Memory B cell (primary cell): ENCODE data around the gene IGF2BP3.

Source experiments
- ATAC-seq: fragments of 150-1000 bp; cut with Tn5 transposase; 2 replicates; pipeline ENCODE4 v1.10.0; 2021; ENCODE audit warnings: low read depth, mild to moderate bottlenecking, moderate library complexity
- DNase-seq, 2 donors: peaks; one replicate each; pipeline ENCODE4 v3.0.0; 2022; ENCODE audit warnings: low spot score in 2 of 2
- H3K27ac Mint-ChIP-seq: one replicate; pipeline ENCODE4 v1.8.0; 2022; ENCODE audit warnings: mild to moderate bottlenecking, moderate library complexity, mixed read lengths
- H3K27me3 Mint-ChIP-seq: one replicate; pipeline ENCODE4 v1.8.0; 2022; ENCODE audit warnings: mixed read lengths
- H3K36me3 Mint-ChIP-seq: one replicate; pipeline ENCODE4 v1.8.0; 2022; ENCODE audit warnings: mild to moderate bottlenecking, mixed read lengths
- H3K4me1 Mint-ChIP-seq: one replicate; pipeline ENCODE4 v1.8.0; 2022; ENCODE audit warnings: mixed read lengths
- H3K4me3 Mint-ChIP-seq: one replicate; pipeline ENCODE4 v1.8.0; 2022; ENCODE audit warnings: mild to moderate bottlenecking, moderate library complexity, mixed read lengths
- H3K9me3 Mint-ChIP-seq: one replicate; pipeline ENCODE4 v1.8.0; 2022; ENCODE audit warnings: mixed read lengths

Gene IGF2BP3

GRCh38 chr7:23394488-23395171 is 75.7 kb downstream of the IGF2BP3 start:
- Mint-ChIP-seq H3K4me1 (no peaks in the 10 kb centered on the region), H3K27ac (no peak overlapping the region), H3K9me3 (no peaks in the 10 kb centered on the region), H3K36me3 (no peaks in the 10 kb centered on the region), H3K27me3 (no peaks in the 10 kb centered on the region), H3K4me3 (no peak overlapping the region)
- DNase-seq (no peak), ATAC-seq (no peak)

GRCh38 chr7:23393636-23394035 is 76.7 kb downstream of the IGF2BP3 start:
- Mint-ChIP-seq H3K9me3 (no peaks in the 10 kb centered on the region), H3K27ac (no peak overlapping the region), H3K4me1 (no peaks in the 10 kb centered on the region), H3K36me3 (no peaks in the 10 kb centered on the region), H3K4me3 (no peak overlapping the region), H3K27me3 (no peaks in the 10 kb centered on the region)
- DNase-seq = no peak
- no peak for ATAC-seq

GRCh38 chr7:23389701-23390100 is 80.6 kb downstream of the IGF2BP3 start:
- no peaks in the 10 kb centered on the region for H3K27me3 Mint-ChIP-seq
- ATAC-seq (no peak), DNase-seq (no peak)
- H3K9me3 Mint-ChIP-seq = no peaks in the 10 kb centered on the region
- H3K27ac Mint-ChIP-seq = no peak overlapping the region
- H3K4me1 Mint-ChIP-seq = peaks cover 3% of the 10 kb centered on the region
- no peaks in the 10 kb centered on the region for H3K36me3 Mint-ChIP-seq
- no peak overlapping the region for H3K4me3 Mint-ChIP-seq

GRCh38 chr7:23387583-23387982 is 82.7 kb downstream of the IGF2BP3 start:
- no peak overlapping the region for H3K27ac Mint-ChIP-seq
- no peaks in the 10 kb centered on the region for H3K27me3 Mint-ChIP-seq
- no peak overlapping the region for H3K4me3 Mint-ChIP-seq
- no peak for DNase-seq
- H3K36me3 Mint-ChIP-seq = no peaks in the 10 kb centered on the region
- H3K4me1 Mint-ChIP-seq = peaks cover 3% of the 10 kb centered on the region
- no peaks in the 10 kb centered on the region for H3K9me3 Mint-ChIP-seq
- no peak for ATAC-seq

GRCh38 chr7:23385140-23385539 is 85.2 kb downstream of the IGF2BP3 start:
- Mint-ChIP-seq H3K4me3 (no peak overlapping the region), H3K27ac (no peak overlapping the region), H3K27me3 (no peaks in the 10 kb centered on the region), H3K9me3 (no peaks in the 10 kb centered on the region), H3K4me1 (peaks cover 6% of the 10 kb centered on the region), H3K36me3 (no peaks in the 10 kb centered on the region)
- peak; percentile 67 for ATAC-seq
- DNase-seq = no peak

GRCh38 chr7:23383225-23383624 is 87.1 kb downstream of the IGF2BP3 start:
- ATAC-seq (no peak), DNase-seq (no peak)
- H3K27ac Mint-ChIP-seq = no peak overlapping the region
- H3K36me3 Mint-ChIP-seq = no peaks in the 10 kb centered on the region
- H3K4me3 Mint-ChIP-seq = no peak overlapping the region
- no peaks in the 10 kb centered on the region for H3K27me3 Mint-ChIP-seq
- H3K9me3 Mint-ChIP-seq = no peaks in the 10 kb centered on the region
- peaks cover 6% of the 10 kb centered on the region for H3K4me1 Mint-ChIP-seq

GRCh38 chr7:23380961-23381360 is 89.3 kb downstream of the IGF2BP3 start:
- Mint-ChIP-seq H3K4me3 (no peak overlapping the region), H3K27ac (no peak overlapping the region), H3K27me3 (no peaks in the 10 kb centered on the region), H3K9me3 (no peaks in the 10 kb centered on the region), H3K4me1 (peaks cover 6% of the 10 kb centered on the region), H3K36me3 (no peaks in the 10 kb centered on the region)
- no peak for DNase-seq
- no peak for ATAC-seq

- no peaks in the 10 kb centered on the region for H3K9me3 Mint-ChIP-seq
- no peak for ATAC-seq
- DNase-seq = no peak
- no peak overlapping the region for H3K27ac Mint-ChIP-seq
- H3K4me3 Mint-ChIP-seq = no peak overlapping the region
- no peaks in the 10 kb centered on the region for H3K27me3 Mint-ChIP-seq
- H3K4me1 Mint-ChIP-seq = peaks cover 6% of the 10 kb centered on the region
- no peaks in the 10 kb centered on the region for H3K36me3 Mint-ChIP-seq
These were observed 89.7 kb downstream of the IGF2BP3 start for GRCh38 chr7:23380556-23380955.

- ATAC-seq (no peak), DNase-seq (no peak)
- Mint-ChIP-seq H3K4me1 (peaks cover 3% of the 10 kb centered on the region), H3K36me3 (no peaks in the 10 kb centered on the region), H3K4me3 (no peak overlapping the region), H3K9me3 (no peaks in the 10 kb centered on the region), H3K27ac (no peak overlapping the region), H3K27me3 (no peaks in the 10 kb centered on the region)
These were observed 91.3 kb downstream of the IGF2BP3 start for GRCh38 chr7:23378996-23379395.

- H3K4me3 Mint-ChIP-seq = no peak overlapping the region
- peaks cover 20% of the 10 kb centered on the region for H3K4me1 Mint-ChIP-seq
- DNase-seq (no peak), ATAC-seq (no peak)
- no peaks in the 10 kb centered on the region for H3K9me3 Mint-ChIP-seq
- no peaks in the 10 kb centered on the region for H3K27me3 Mint-ChIP-seq
- H3K27ac Mint-ChIP-seq = no peak overlapping the region
- no peaks in the 10 kb centered on the region for H3K36me3 Mint-ChIP-seq
These were observed 93.2 kb downstream of the IGF2BP3 start for GRCh38 chr7:23377134-23377533.

GRCh38 chr7:23373151-23374004 is 96.9 kb downstream of the IGF2BP3 start:
- H3K4me1 Mint-ChIP-seq = peaks cover 25% of the 10 kb centered on the region
- peaks cover 5% of the 10 kb centered on the region for H3K27me3 Mint-ChIP-seq
- H3K9me3 Mint-ChIP-seq = no peaks in the 10 kb centered on the region
- peak in 1 of 2 donors; percentile 49 for DNase-seq
- no peaks in the 10 kb centered on the region for H3K36me3 Mint-ChIP-seq
- H3K4me3 Mint-ChIP-seq = peak overlapping the region; percentile 63
- ATAC-seq = peak; percentile 82
- H3K27ac Mint-ChIP-seq = peak overlapping the region; percentile 95

- Mint-ChIP-seq H3K4me1 (peaks cover 29% of the 10 kb centered on the region), H3K4me3 (peak overlapping the region; percentile 30), H3K27me3 (peaks cover 5% of the 10 kb centered on the region), H3K9me3 (no peaks in the 10 kb centered on the region), H3K27ac (peak overlapping the region; percentile 95), H3K36me3 (no peaks in the 10 kb centered on the region)
- no peak for ATAC-seq
- DNase-seq = peak in 1 of 2 donors; percentile 4
These were observed 97.7 kb downstream of the IGF2BP3 start for GRCh38 chr7:23372611-23373010.

- ATAC-seq (no peak), DNase-seq (no peak)
- Mint-ChIP-seq H3K27me3 (peaks cover 8% of the 10 kb centered on the region), H3K4me1 (peaks cover 29% of the 10 kb centered on the region), H3K4me3 (no peak overlapping the region), H3K36me3 (no peaks in the 10 kb centered on the region), H3K9me3 (no peaks in the 10 kb centered on the region), H3K27ac (no peak overlapping the region)
These were observed 98.6 kb downstream of the IGF2BP3 start for GRCh38 chr7:23371654-23372053.

GRCh38 chr7:23369695-23370404 is 100.4 kb downstream of the IGF2BP3 start:
- peaks cover 29% of the 10 kb centered on the region for H3K4me1 Mint-ChIP-seq
- H3K36me3 Mint-ChIP-seq = no peaks in the 10 kb centered on the region
- no peak overlapping the region for H3K4me3 Mint-ChIP-seq
- H3K27me3 Mint-ChIP-seq = peaks cover 8% of the 10 kb centered on the region
- no peak for DNase-seq
- no peak overlapping the region for H3K27ac Mint-ChIP-seq
- no peaks in the 10 kb centered on the region for H3K9me3 Mint-ChIP-seq
- no peak for ATAC-seq
